GM18499 (cell line): Measurements from ENCODE around the gene PHF3.

Experiments used
- ATAC-seq: cut with Tn5 transposase; IDR thresholded peaks from one replicate; pipeline ENCODE4 v1.9.1; 2021; ENCODE audit warnings: moderate number of reproducible peaks; ENCODE audit not compliant: insufficient read depth, unreplicated experiment

PHF3 gene

DNA sequence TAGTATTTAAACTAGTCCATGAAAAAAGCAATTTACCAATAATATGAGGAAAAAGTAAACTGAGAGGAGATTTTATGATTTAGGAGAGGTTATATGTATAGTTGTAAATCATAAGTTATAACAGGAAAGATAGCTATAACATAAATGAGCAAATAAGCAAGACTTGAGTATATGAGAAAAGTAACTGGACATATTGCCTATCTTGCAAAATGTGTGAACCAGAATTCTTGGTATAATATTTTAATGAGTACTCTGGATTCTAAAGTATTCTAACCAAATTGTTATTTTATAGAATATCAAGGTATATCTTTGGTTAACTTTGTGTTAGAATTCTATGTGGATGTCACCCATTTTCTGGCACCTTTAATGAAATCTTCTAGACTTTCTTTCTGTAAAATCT is 124.6 kb downstream of the PHF3 start:
- no peak for ATAC-seq

DNA sequence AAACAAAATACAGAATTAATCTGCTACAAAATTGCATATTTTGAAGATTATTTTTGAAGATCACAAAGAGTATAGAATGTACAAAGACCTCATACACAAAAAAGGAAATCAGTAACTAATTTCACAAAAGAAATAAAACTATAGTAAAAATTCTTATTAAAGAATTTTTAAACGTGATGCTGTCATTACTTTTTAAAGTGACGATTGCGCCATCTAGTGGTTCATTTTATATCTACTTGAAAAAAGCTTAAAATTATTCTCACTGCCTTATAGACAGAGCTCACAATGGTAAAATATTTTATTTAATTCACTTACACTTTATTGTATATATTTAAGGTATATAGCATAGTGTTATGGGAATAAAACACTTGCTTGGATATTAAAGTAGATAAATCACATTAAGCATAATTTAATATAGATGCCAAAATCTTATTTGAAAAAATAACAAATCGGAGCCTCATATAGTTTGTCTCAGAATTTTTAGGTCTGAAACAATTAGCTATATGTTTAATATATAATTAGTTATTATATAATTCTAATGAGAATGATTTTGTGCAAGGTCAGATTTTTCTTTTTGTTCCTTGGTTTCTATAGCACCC is 128.8 kb downstream of the PHF3 start:
- ATAC-seq: no peak
